GM12892 (cell line): Measurements from ENCODE around the gene KIAA1217.

Experiments
- POLR2A ChIP-seq: IDR thresholded peaks from 2 replicates; pipeline ENCODE4 v1.6.1; 2011; ENCODE audit warnings: low read depth, low read length, control low read depth
- POLR2AphosphoS5 ChIP-seq: IDR thresholded peaks from 2 replicates; pipeline ENCODE4 v1.6.1; 2011; ENCODE audit warnings: low read depth, low read length, control low read depth

GRCh38 chr10:24418532-24418931, 209.6 kb downstream of the KIAA1217 start:
- TF ChIP-seq POLR2AphosphoS5 (no peak), POLR2A (no peak)
